H1 (cell line): ENCODE measurements around the gene YPEL2. TPM values are rescaled to one million over a fixed set of nuclear protein-coding genes. Genes with fewer than 3 reads are reported as not detected.

ENCODE experiments used
- CTCF ChIA-PET: fragments of 300-600 bp; sonication (Branson Sonifier 250); formaldehyde crosslinking; loops from one replicate; lab custom pipeline; 2021; ENCODE audit not compliant: partially characterized antibody; lab: Charles Lee
- POLR2A ChIA-PET: fragments of 300-600 bp; sonication (Branson Sonifier 250); formaldehyde crosslinking; loops from one replicate; lab custom pipeline; 2021; ENCODE audit warnings: inconsistent platforms; ENCODE audit not compliant: partially characterized antibody; lab: Charles Lee
- DNase-seq, 2 experiments: peaks; one replicate each; pipeline versions ENCODE4 v3.0.0 to v3.0.0-alpha.2; 2010 to 2022; ENCODE audit warnings: low spot score in 2 of 2, low read depth in 1 of 2, mixed read lengths in 1 of 2
- FAIRE-seq: peaks from 2 replicates; lab custom pipeline; 2011; peaks lifted over from hg19 to GRCh38; lab: Jason Lieb, UNC
- H2AFZ ChIP-seq: 2 replicates; pipeline ENCODE4 v1.8.1; 2012; ENCODE audit warnings: low read length, inconsistent platforms
- H2AK5ac ChIP-seq: 2 replicates; pipeline ENCODE4 v1.6.1; 2013; ENCODE audit warnings: low read depth, low read length
- H2BK120ac ChIP-seq: replicated peaks from 2 replicates; pipeline ENCODE3; 2013; ENCODE audit warnings: low read depth, low read length, inconsistent platforms
- H2BK12ac ChIP-seq: 2 replicates; pipeline ENCODE4 v1.6.1; 2013; ENCODE audit warnings: low read depth, low read length
- H2BK15ac ChIP-seq: 2 replicates; pipeline ENCODE4 v1.6.1; 2013; ENCODE audit warnings: low read length
- H2BK20ac ChIP-seq: 2 replicates; pipeline ENCODE4 v1.6.1; 2013; ENCODE audit warnings: low read length
- H2BK5ac ChIP-seq: 2 replicates; pipeline ENCODE4 v1.6.1; 2013; ENCODE audit warnings: low read depth, low read length
- H3K14ac ChIP-seq: 2 replicates; pipeline ENCODE4 v1.6.1; 2013; ENCODE audit warnings: inconsistent platforms; ENCODE audit not compliant: insufficient read length
- H3K18ac ChIP-seq: 2 replicates; pipeline ENCODE4 v1.6.1; 2013; ENCODE audit warnings: low read length; ENCODE audit errors: extremely low read depth
- H3K23ac ChIP-seq: 2 replicates; pipeline ENCODE4 v1.6.1; 2013; ENCODE audit warnings: inconsistent platforms; ENCODE audit not compliant: insufficient read length
- H3K23me2 ChIP-seq: 2 replicates; pipeline ENCODE4 v1.6.1; 2013; ENCODE audit warnings: low read depth, low read length
- H3K27ac ChIP-seq: 2 replicates; pipeline ENCODE4 v1.6.1; 2011; ENCODE audit warnings: low read depth, low read length, inconsistent platforms
- H3K27me3 ChIP-seq, 4 experiments: replicated peaks in 1 of 4; 1 replicate in 1 of 4; 2 replicates in 3 of 4; pipeline versions ENCODE4 v1.6.1 to v1.8.1; 2011 to 2013; ENCODE audit warnings: low read length in 3 of 4, mild to moderate bottlenecking in 3 of 4, inconsistent platforms in 2 of 4, mixed read lengths in 2 of 4, moderate library complexity in 1 of 4; ENCODE audit not compliant: control insufficient read depth in 3 of 4, insufficient read depth in 3 of 4; ENCODE audit errors: extremely low read depth in 1 of 4
- H3K36me3 ChIP-seq, 4 experiments: 2 replicates each; pipeline versions ENCODE4 v1.6.1 to v1.8.1; 2011 to 2013; ENCODE audit warnings: mild to moderate bottlenecking in 4 of 4, low read length in 3 of 4, moderate library complexity in 2 of 4, control low read depth in 1 of 4, inconsistent platforms in 1 of 4; ENCODE audit not compliant: insufficient read depth in 4 of 4, control insufficient read depth in 2 of 4
- H3K4ac ChIP-seq: replicated peaks from 2 replicates; pipeline ENCODE3; 2013; ENCODE audit warnings: low read length, low read depth, mixed read lengths, inconsistent platforms; ENCODE audit not compliant: insufficient read length
- H3K4me1 ChIP-seq, 4 experiments: replicated peaks in 1 of 4; 1 replicate in 1 of 4; 2 replicates in 3 of 4; pipeline versions ENCODE4 v1.6.1 to v1.8.1; 2011 to 2013; ENCODE audit warnings: low read length in 3 of 4, inconsistent platforms in 2 of 4, mixed read lengths in 1 of 4; ENCODE audit not compliant: insufficient read depth in 4 of 4, control insufficient read depth in 3 of 4
- H3K4me2 ChIP-seq, 2 experiments: 2 replicates each; pipeline versions ENCODE4 v1.6.1 to v1.8.1; 2011 to 2013; ENCODE audit warnings: low read depth in 2 of 2, low read length in 2 of 2, control low read depth in 1 of 2, inconsistent platforms in 1 of 2, mild to moderate bottlenecking in 1 of 2; ENCODE audit not compliant: insufficient read depth in 1 of 2
- H3K4me3 ChIP-seq, 4 experiments: fragments of 200-600, 300-600 bp in 1 of 4; sonication (generic), shearing (Covaris generic), sonication (Bioruptor Twin) in 1 of 4; 2 replicates each; pipeline versions ENCODE4 v1.5.1 to v1.8.1; 2011 to 2016; ENCODE audit warnings: low read length in 4 of 4, low read depth in 3 of 4, control low read depth in 2 of 4, inconsistent platforms in 2 of 4, mild to moderate bottlenecking in 2 of 4, mixed read lengths in 1 of 4, moderate library complexity in 1 of 4; ENCODE audit not compliant: insufficient read depth in 2 of 4; ENCODE audit errors: extremely low read depth in 1 of 4
- H3K56ac ChIP-seq: replicated peaks from 2 replicates; pipeline ENCODE3; 2013; ENCODE audit warnings: low read depth, mild to moderate bottlenecking, mixed read lengths, low read length, inconsistent platforms; ENCODE audit not compliant: insufficient read length
- H3K79me1 ChIP-seq: 2 replicates; pipeline ENCODE4 v1.6.1; 2013; ENCODE audit warnings: low read depth, low read length, control low read depth
- H3K79me2 ChIP-seq, 2 experiments: 2 replicates each; pipeline versions ENCODE4 v1.6.1 to v1.8.1; 2012 to 2013; ENCODE audit warnings: low read length in 2 of 2, mild to moderate bottlenecking in 2 of 2, inconsistent platforms in 1 of 2; ENCODE audit not compliant: insufficient read depth in 2 of 2, control insufficient read depth in 1 of 2
- H3K9ac ChIP-seq, 4 experiments: replicated peaks in 1 of 4; 1 replicate in 1 of 4; 2 replicates in 3 of 4; pipeline versions ENCODE4 v1.6.1 to v1.8.1; 2011 to 2013; ENCODE audit warnings: low read depth in 3 of 4, low read length in 3 of 4, control low read depth in 2 of 4, mild to moderate bottlenecking in 2 of 4, moderate library complexity in 2 of 4, inconsistent platforms in 1 of 4; ENCODE audit errors: extremely low read depth in 1 of 4
- H3K9me3 ChIP-seq, 2 experiments: 2 replicates each; pipeline versions ENCODE4 v1.6.1 to v1.8.1; 2012 to 2013; ENCODE audit warnings: mild to moderate bottlenecking in 2 of 2, moderate library complexity in 2 of 2, control low read depth in 1 of 2, inconsistent platforms in 1 of 2, low read depth in 1 of 2, low read length in 1 of 2, mixed read lengths in 1 of 2; ENCODE audit not compliant: insufficient read depth in 2 of 2
- H4K20me1 ChIP-seq, 2 experiments: replicated peaks in 1 of 2; 2 replicates each; pipeline versions ENCODE3 to v1.8.1; 2011 to 2013; ENCODE audit warnings: inconsistent platforms in 2 of 2, low read length in 2 of 2, mild to moderate bottlenecking in 1 of 2; ENCODE audit not compliant: insufficient read depth in 2 of 2, control insufficient read depth in 1 of 2
- H4K5ac ChIP-seq: 2 replicates; pipeline ENCODE4 v1.6.1; 2013; ENCODE audit warnings: low read length, low read depth, mixed read lengths, inconsistent platforms; ENCODE audit not compliant: insufficient read length
- H4K8ac ChIP-seq: 2 replicates; pipeline ENCODE4 v1.8.0; 2013; ENCODE audit warnings: mild to moderate bottlenecking, moderate library complexity, low read length, inconsistent platforms; ENCODE audit not compliant: insufficient read depth; ENCODE audit errors: extremely low read depth
- H4K91ac ChIP-seq: replicated peaks from 2 replicates; pipeline ENCODE3; 2013; ENCODE audit warnings: low read length, mixed read lengths, inconsistent platforms; ENCODE audit not compliant: insufficient read length
- HDAC2 ChIP-seq, 2 experiments: fragments of 300-600 bp in 1 of 2; sonication (generic) in 1 of 2; IDR thresholded peaks; 2 replicates each; pipeline ENCODE4 v1.6.1; 2011 to 2012; ENCODE audit warnings: low read depth in 2 of 2, low read length in 2 of 2, mild to moderate bottlenecking in 2 of 2, moderate library complexity in 2 of 2, borderline replicate concordance in 1 of 2, inconsistent platforms in 1 of 2
- JUND ChIP-seq: IDR thresholded peaks from 2 replicates; pipeline ENCODE4 v1.6.1; 2011; ENCODE audit warnings: mild to moderate bottlenecking, improper control_type of control experiment, low read length
- RAD21 ChIP-seq, 2 experiments: IDR thresholded peaks in 1 of 2; conservative IDR thresholded peaks in 1 of 2; 2 replicates each; pipeline ENCODE4 v1.6.1; 2011; ENCODE audit warnings: low read depth in 2 of 2, low read length in 2 of 2, improper control_type of control experiment in 1 of 2, inconsistent platforms in 1 of 2, mild to moderate bottlenecking in 1 of 2, moderate library complexity in 1 of 2
- SP4 ChIP-seq: IDR thresholded peaks from 2 replicates; pipeline ENCODE4 v1.6.1; 2012; ENCODE audit warnings: low read length, inconsistent platforms
- TAF1 ChIP-seq: IDR thresholded peaks from 2 replicates; pipeline ENCODE4 v1.6.1; 2011; ENCODE audit warnings: mild to moderate bottlenecking, low read depth, low read length
- TCF12 ChIP-seq: IDR thresholded peaks from 2 replicates; pipeline ENCODE4 v1.6.1; 2011; ENCODE audit warnings: low read depth, mild to moderate bottlenecking, low read length
- WGBS, 2 experiments: shearing (Covaris generic) in 1 of 2; methylation state at CpG; one replicate each; pipeline versions ENCODE4 v1.1.6 to v1.1.7; 2013 to 2015; ENCODE audit warnings: low lambda C conversion rate in 2 of 2, mixed read lengths in 2 of 2, inconsistent platforms in 1 of 2, low coverage in 1 of 2, missing lambda C conversion rate in 1 of 2; ENCODE audit not compliant: insufficient replicate concordance in 2 of 2, insufficient coverage in 1 of 2, insufficient read length in 1 of 2; ENCODE audit errors: extremely low coverage in 1 of 2, missing lambda C conversion rate in 1 of 2; 5-methylcytosine and 5-hydroxymethylcytosine counted together
- polyA plus RNA-seq, 7 experiments: library from polyadenylated mRNA; depleted of rRNA in 3 of 7; stranded (reverse) in 5 of 7; unstranded in 2 of 7; fragments of >200 nt in 5 of 7; fragments of 200-250 nt in 2 of 7; gene quantifications; 1 replicate in 5 of 7; 2 replicates in 1 of 7; 4 replicates in 1 of 7; pipeline versions ENCODE4 v1.2.1 to v1.2.3, GENCODE V29; 2011 to 2013; ENCODE audit warnings: missing spikeins in 2 of 7, mixed read lengths in 2 of 7
- total RNA-seq: library from RNA; stranded (reverse); fragmentation: NEBNext Ultra II Directional; extraction: Animal tissue kit (Norgen Biotek cat#: 25700); gene quantifications from 2 replicates; pipeline ENCODE4 v1.2.1, GENCODE V29; 2021

Gene YPEL2
- total and polyA plus RNA-seq, 2 of the 8 experiments (the other 6 are each of a cell fraction or from before 2014, with no cell fraction given), result 1.6 to 3.5 TPM

DNA sequence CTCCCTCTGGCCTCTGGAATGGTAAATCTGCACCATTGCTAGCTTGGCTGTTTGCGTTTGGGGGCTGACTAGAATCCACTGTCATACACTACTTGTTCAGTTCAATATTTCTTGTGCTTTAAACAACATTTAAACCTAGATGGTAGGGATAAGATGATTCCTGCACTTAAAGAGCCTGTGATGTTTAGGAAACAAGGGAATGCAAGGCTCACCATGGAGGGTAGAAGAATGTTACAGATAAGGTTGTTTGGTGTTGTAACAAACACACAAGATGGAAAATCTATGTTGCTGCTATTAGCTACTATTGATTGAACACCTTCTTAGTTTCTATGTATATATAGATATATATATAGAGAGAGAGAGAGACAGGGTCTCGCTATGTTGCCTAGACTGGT is 31.4 kb downstream of the YPEL2 start:
- H2BK12ac ChIP-seq, result no peak overlapping the region
- ChIA-PET POLR2A (no interaction called here), CTCF (interaction anchor here (0.7 to 1.3 kb wide), 2 partner anchors 47 to 52 kb away, joined by 3 read pairs; no protein-coding TSS in a partner anchor)
- H4K20me1 ChIP-seq, result no peaks in the 10 kb centered on the region
- H3K9me3 ChIP-seq, result no peaks in the 10 kb centered on the region
- 85% methylated on average over 2 of the region's 2 CpGs; no CpG with 5 or more reads in 1 of the 2 experiments for WGBS, 2 experiments
- no peaks in the 10 kb centered on the region for H3K36me3 ChIP-seq
- DNase-seq, result no peak
- TF ChIP-seq JUND (no peak), SP4 (no peak), HDAC2 (IDR thresholded peaks at IDR 0.05; ENCODE audit: borderline replicate concordance in 1 of 2, low read depth in 2 of 2, low read length in 2 of 2) (no peak), RAD21 (IDR thresholded peaks at IDR 0.05 in 1 of 2, conservative IDR thresholded peaks at IDR 0.05 in 1 of 2; ENCODE audit: low read depth in 2 of 2, low read length in 2 of 2) (no peak), TCF12 (no peak), TAF1 (no peak)
- H3K9ac ChIP-seq, result no peak overlapping the region
- no peak overlapping the region for H4K5ac ChIP-seq
- H2BK5ac ChIP-seq, result no peak overlapping the region
- H2BK120ac ChIP-seq, result no peak overlapping the region
- H2BK15ac ChIP-seq, result no peak overlapping the region
- H3K79me2 ChIP-seq, result no peaks in the 10 kb centered on the region
- H4K91ac ChIP-seq, result no peak overlapping the region
- no peaks in the 10 kb centered on the region for H3K27me3 ChIP-seq
- no peak overlapping the region for H3K14ac ChIP-seq
- H3K23me2 ChIP-seq, result no peaks in the 10 kb centered on the region
- no peak overlapping the region for H3K4me3 ChIP-seq
- H2AFZ ChIP-seq, result no peak overlapping the region
- no peak overlapping the region for H2AK5ac ChIP-seq
- H3K23ac ChIP-seq, result no peak overlapping the region
- no peak overlapping the region for H4K8ac ChIP-seq
- peaks cover 14 to 24% (median 18%) of the 10 kb centered on the region in 4 experiments for H3K4me1 ChIP-seq
- peak overlapping the region; percentile 43; the same call in 1 of the 2 replicates for H2BK20ac ChIP-seq
- H3K18ac ChIP-seq, result no peak overlapping the region
- no peak overlapping the region for H3K27ac ChIP-seq
- no peak for FAIRE-seq
- no peaks in the 10 kb centered on the region for H3K79me1 ChIP-seq
- H3K56ac ChIP-seq, result no peak overlapping the region
- H3K4me2 ChIP-seq, result no peak overlapping the region
- no peak overlapping the region for H3K4ac ChIP-seq
